Endothelial cell (in vitro differentiated cells): ENCODE results near the gene SWI5. TPM values are rescaled to one million over a fixed set of nuclear protein-coding genes. Genes with fewer than 3 reads are reported as not detected.
"Not testable (repeated sequence)": the region's sequence is repeated elsewhere in the genome, so short reads cannot be mapped to it uniquely, and the experiment has no call there.

Experiments used
- DNase-seq: peaks from one replicate; pipeline ENCODE4 v3.0.0; 2021; ENCODE audit warnings: low spot score
- H3K27ac Mint-ChIP-seq: one replicate; pipeline ENCODE4 v1.8.0; 2021; ENCODE audit warnings: mixed read lengths, inconsistent platforms; ENCODE audit not compliant: unreplicated experiment
- H3K27me3 Mint-ChIP-seq: one replicate; pipeline ENCODE4 v1.8.0; 2021; ENCODE audit warnings: mild to moderate bottlenecking, moderate library complexity, mixed read lengths, inconsistent platforms; ENCODE audit not compliant: unreplicated experiment
- H3K36me3 Mint-ChIP-seq: one replicate; pipeline ENCODE4 v1.8.0; 2021; ENCODE audit warnings: mild to moderate bottlenecking, low read depth, mixed read lengths, inconsistent platforms; ENCODE audit not compliant: unreplicated experiment
- H3K4me1 Mint-ChIP-seq: one replicate; pipeline ENCODE4 v1.8.0; 2021; ENCODE audit warnings: mild to moderate bottlenecking, mixed read lengths, inconsistent platforms; ENCODE audit not compliant: unreplicated experiment
- H3K4me3 Mint-ChIP-seq: one replicate; pipeline ENCODE4 v1.8.0; 2021; ENCODE audit warnings: mild to moderate bottlenecking, mixed read lengths, inconsistent platforms; ENCODE audit not compliant: unreplicated experiment
- H3K9me3 Mint-ChIP-seq: one replicate; pipeline ENCODE4 v1.8.0; 2021; ENCODE audit warnings: mixed read lengths, inconsistent platforms; ENCODE audit not compliant: unreplicated experiment
- CTCF ChIP-seq: fragments of 200-600 bp; sonication (generic); IDR thresholded peaks from one replicate; pipeline ENCODE4 v1.5.0; 2021; ENCODE audit warnings: antibody characterized with exemption; ENCODE audit not compliant: unreplicated experiment
- long read RNA-seq: library from polyadenylated mRNA; unstranded; transcript quantifications from one replicate; pipeline ENCODE4 v2.0.0, GENCODE V29; 2020; ENCODE audit not compliant: unreplicated experiment
- total RNA-seq: library from RNA; stranded (reverse); fragmentation: NEBNext Ultra II Directional; extraction: Animal tissue kit (Norgen Biotek cat#: 25700); gene quantifications from one replicate; pipeline ENCODE4 v1.2.1, GENCODE V29; 2021; ENCODE audit not compliant: unreplicated experiment

The SWI5 gene
- 26.8 TPM for total RNA-seq
- long read RNA-seq, transcript SWI5-203 (5 exons, 763 nt), result major isoform, 13 of 22 reads
- long read RNA-seq, partial matches to known transcripts, result 4 of 22 reads
- long read RNA-seq, other reads (novel, unspliced or antisense), result 1 of 22 reads

DNA sequence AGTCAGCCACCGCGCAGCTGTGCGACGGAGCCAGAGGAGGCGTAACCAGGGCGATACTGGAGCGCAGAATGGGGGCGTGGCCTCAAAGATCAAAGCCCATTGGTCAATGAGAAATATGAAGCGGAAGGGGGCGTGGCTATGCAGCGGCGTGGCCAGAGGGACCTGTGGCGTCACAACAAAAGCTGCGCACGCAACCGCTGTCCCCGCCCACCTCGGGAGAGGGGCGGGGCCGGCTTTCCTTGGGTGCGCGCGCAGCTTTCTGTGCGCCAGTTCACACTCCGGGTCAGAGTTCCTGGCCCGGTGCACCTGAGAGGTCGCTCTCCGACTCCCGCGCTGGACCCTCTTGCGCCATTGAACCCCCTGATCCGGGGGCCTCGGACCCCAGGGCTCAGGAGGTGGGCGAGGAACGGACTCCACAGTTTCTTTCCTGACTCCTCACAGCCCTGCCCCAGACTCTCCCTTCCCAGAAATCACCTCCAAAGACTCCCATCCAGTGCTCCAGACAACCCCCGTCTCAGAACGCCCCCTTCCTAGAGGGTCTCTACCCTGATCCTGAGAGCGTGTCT, at the start of gene SWI5:
Gene SWI5 (plus strand): TSS at position 269 of the 566 bp plus-strand sequence.
- peak within 1 kb of the TSS; percentile 98 for H3K4me3 Mint-ChIP-seq
- H3K4me1 Mint-ChIP-seq, result peaks cover 39% of the 10 kb centered on the region
- H3K27ac Mint-ChIP-seq, result peak within 1 kb of the TSS; percentile 89
- H3K36me3 Mint-ChIP-seq, result peaks cover 20% of the 10 kb centered on the region
- peak; percentile 100 for DNase-seq
- H3K27me3 Mint-ChIP-seq, result peaks cover 14% of the 10 kb centered on the region
- H3K9me3 Mint-ChIP-seq, result no peaks in the 10 kb centered on the region
- TF ChIP-seq CTCF, result no peak

GRCh38 chr9:128226412-128226801, 49.7 kb upstream of the SWI5 start:
- Mint-ChIP-seq H3K4me1 (no peaks in the 10 kb centered on the region), H3K4me3 (no peak overlapping the region), H3K36me3 (no peaks in the 10 kb centered on the region), H3K9me3 (no peaks in the 10 kb centered on the region), H3K27ac (no peak overlapping the region), H3K27me3 (peaks cover 11% of the 10 kb centered on the region)
- TF ChIP-seq CTCF, result no peak
- no peak for DNase-seq

- not testable (repeated sequence) for H3K9me3 Mint-ChIP-seq, H3K4me1 Mint-ChIP-seq, H3K36me3 Mint-ChIP-seq, DNase-seq, H3K27ac Mint-ChIP-seq, H3K4me3 Mint-ChIP-seq
- H3K27me3 Mint-ChIP-seq, result peaks cover 10% of the 10 kb centered on the region
Observed at GRCh38 chr9:128230897-128231296, 45.2 kb upstream of the SWI5 start.

DNA sequence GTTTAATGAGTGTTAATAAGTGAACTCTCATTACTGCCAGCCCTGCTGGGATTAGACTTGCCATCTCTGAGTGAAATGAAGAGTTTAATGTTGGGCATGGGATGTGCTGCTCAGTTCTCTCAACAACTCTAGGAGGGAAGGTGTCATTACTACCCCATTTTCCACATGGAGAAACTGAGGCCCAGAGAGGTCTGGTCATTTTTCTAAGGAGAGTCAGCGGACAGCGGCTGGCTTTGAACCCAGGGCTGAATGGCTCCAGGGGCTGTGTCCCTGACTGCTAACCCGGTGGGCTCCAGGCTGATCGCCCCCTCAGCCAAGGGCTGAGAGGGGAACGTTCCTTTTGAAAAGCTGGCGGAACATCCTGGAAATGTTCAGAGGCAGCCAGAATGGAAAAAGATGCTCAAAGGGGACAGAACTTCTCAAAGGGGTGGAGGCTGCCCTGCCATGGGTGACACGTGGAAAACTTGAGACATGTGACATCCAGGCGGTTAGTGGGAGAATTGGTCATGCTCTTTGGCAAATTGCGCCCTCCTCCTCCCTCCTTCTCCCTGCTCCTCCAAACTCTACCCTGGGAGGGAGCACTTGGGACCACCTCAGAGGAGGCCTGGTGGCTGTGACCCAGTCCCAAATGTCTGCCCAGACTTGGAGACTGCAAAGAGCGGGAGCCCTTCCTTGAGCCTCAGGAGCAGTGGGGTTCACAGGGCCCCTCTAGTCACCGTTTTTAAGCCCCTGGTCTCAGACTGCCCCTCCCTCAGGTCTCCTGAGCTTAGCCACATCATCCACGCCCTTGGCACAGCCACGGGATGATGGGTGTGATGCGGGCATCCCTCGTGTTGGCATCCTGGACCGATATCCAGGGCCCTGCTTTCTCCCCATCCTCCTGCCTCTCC, 44.2 kb upstream of the SWI5 start:
- no peaks in the 10 kb centered on the region for H3K9me3 Mint-ChIP-seq
- no peak for TF ChIP-seq CTCF
- H3K4me3 Mint-ChIP-seq, result no peak overlapping the region
- no peak overlapping the region for H3K27ac Mint-ChIP-seq
- peaks cover 4% of the 10 kb centered on the region for H3K27me3 Mint-ChIP-seq
- no peak for DNase-seq
- H3K36me3 Mint-ChIP-seq, result no peaks in the 10 kb centered on the region
- peaks cover 5% of the 10 kb centered on the region for H3K4me1 Mint-ChIP-seq

GRCh38 chr9:128232528-128233428, 43.3 kb upstream of the SWI5 start:
- no peaks in the 10 kb centered on the region for H3K9me3 Mint-ChIP-seq
- no peak for TF ChIP-seq CTCF
- no peak overlapping the region for H3K4me3 Mint-ChIP-seq
- peaks cover 5% of the 10 kb centered on the region for H3K4me1 Mint-ChIP-seq
- peaks cover 4% of the 10 kb centered on the region for H3K27me3 Mint-ChIP-seq
- no peaks in the 10 kb centered on the region for H3K36me3 Mint-ChIP-seq
- DNase-seq, result no peak
- no peak overlapping the region for H3K27ac Mint-ChIP-seq
